GM12873 (cell line): Measurements from ENCODE around the gene WNT9B.

ENCODE experiments used
- TF ChIP-seq, protein P1 (sequence below): IDR thresholded peaks from 2 replicates; pipeline ENCODE4 v1.5.1; 2012; ENCODE audit warnings: low read depth, mild to moderate bottlenecking, moderate library complexity, low read length, control low read depth; ENCODE audit not compliant: insufficient read depth; ENCODE audit errors: missing control alignments

WNT9B gene

DNA sequence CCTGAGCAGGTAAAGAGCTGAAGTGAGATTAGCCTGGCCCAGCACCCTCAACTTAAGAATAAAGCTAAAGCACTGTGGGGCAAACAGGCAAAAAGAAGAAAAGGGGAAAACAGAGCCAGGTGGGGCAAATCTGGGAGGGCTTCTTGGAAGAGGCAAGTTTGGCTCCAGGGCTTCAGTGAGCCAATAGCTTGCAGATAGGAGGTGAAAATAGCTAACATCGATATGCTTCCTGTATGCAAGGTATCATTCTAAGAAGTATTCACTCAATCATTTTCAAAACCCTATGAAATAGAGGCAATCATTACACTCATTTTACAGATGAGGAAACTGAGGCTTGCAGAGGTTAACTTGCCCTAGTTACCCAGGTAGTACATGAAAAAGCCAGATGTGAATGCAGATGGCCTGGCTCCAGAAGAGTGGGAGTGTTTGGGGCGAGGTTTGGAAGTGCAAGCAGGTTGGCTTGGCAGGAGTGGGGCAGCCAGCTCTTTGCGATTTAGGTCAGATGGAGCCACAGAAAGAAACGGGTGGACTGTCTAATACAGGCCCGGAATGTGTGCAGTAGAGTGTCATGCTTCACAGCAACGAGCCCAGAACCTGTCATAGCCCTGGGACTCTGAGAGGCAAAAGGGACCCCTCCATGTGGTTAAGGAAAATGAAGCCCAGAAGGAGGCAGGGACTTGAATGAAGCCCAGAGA, 38.6 kb upstream of the WNT9B start:
- TF ChIP-seq, protein P1, sequence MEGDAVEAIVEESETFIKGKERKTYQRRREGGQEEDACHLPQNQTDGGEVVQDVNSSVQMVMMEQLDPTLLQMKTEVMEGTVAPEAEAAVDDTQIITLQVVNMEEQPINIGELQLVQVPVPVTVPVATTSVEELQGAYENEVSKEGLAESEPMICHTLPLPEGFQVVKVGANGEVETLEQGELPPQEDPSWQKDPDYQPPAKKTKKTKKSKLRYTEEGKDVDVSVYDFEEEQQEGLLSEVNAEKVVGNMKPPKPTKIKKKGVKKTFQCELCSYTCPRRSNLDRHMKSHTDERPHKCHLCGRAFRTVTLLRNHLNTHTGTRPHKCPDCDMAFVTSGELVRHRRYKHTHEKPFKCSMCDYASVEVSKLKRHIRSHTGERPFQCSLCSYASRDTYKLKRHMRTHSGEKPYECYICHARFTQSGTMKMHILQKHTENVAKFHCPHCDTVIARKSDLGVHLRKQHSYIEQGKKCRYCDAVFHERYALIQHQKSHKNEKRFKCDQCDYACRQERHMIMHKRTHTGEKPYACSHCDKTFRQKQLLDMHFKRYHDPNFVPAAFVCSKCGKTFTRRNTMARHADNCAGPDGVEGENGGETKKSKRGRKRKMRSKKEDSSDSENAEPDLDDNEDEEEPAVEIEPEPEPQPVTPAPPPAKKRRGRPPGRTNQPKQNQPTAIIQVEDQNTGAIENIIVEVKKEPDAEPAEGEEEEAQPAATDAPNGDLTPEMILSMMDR, result no peak

DNA sequence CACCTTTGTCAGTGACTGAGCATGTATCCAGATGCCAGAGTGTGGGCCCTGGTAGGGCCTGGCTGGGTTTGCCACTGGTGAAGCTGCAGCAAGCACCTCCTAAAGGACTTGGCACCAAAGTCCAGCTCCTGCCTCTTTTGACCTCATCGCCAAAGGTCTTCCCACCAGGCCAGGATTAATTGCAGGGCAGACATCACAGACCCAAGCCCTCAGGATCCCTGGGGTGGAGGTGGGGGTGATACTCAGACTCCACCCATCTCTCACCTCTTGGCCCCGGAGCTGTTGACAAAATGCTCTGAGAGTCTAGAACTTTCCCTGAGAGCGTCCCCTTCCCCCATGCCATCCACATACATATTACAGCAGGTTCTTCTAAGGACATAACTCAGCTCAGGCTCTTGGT, 37.5 kb upstream of the WNT9B start:
- TF ChIP-seq, protein P1, result no peak

DNA sequence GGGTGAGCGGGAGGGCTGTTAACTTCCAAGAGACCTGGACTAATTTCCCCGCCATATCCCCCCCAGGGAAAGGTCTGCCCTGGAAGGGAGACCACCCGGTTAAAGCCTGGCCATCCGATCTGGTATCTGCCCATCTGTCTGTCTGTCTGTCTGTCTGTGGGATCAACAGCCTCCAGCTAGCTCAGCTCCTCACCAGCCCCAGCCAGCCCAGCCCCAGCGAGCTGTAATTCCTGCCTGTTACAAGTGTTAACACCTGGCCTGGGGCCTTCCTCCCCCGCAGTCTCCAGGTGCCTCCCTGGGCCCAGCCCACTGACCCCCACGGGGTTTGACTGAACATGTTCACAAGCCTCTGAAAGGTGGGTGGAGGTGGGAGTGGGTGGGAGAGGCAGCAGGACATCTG, 36.9 kb upstream of the WNT9B start:
- TF ChIP-seq, protein P1, result no peak

DNA sequence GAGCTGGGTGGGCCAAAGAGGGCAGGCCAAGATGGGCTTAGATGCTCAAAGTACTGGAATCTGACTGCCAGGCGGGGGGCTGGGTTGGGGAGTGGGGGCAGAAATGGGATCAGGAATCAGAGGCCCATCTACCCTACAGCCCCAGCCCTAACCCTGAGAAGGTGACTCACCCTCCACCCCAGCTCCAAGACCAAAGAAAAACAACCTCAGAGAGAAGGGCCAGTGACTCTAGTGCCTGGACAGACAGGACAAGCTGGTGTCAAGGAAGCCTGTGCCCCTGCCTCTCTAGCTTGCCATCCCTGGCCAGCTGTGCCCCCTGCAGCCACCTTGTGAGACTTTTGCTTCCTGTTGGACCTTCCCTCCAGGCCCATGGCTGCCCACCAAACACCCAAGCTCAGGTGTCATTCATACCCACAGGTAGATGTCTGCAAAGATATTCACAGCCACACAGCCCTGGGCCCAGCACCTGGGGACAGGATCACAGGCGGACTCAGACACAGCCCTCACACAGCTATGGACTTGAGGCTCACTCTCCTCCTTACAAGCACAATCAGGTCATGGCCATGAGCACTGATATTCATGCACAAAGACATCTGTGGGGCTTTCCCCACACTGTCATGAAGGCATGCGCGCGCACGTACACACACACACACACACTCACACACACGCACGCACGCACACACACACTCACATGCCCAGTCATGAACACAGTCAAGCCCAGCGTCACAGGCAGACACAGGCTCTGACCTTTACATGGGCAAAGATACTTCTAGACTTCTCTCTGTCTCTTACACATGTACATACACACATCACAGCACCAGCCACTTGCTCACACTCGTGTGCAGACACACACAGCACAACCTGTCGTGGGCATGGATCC, 35.7 kb upstream of the WNT9B start:
- TF ChIP-seq, protein P1, result no peak

DNA sequence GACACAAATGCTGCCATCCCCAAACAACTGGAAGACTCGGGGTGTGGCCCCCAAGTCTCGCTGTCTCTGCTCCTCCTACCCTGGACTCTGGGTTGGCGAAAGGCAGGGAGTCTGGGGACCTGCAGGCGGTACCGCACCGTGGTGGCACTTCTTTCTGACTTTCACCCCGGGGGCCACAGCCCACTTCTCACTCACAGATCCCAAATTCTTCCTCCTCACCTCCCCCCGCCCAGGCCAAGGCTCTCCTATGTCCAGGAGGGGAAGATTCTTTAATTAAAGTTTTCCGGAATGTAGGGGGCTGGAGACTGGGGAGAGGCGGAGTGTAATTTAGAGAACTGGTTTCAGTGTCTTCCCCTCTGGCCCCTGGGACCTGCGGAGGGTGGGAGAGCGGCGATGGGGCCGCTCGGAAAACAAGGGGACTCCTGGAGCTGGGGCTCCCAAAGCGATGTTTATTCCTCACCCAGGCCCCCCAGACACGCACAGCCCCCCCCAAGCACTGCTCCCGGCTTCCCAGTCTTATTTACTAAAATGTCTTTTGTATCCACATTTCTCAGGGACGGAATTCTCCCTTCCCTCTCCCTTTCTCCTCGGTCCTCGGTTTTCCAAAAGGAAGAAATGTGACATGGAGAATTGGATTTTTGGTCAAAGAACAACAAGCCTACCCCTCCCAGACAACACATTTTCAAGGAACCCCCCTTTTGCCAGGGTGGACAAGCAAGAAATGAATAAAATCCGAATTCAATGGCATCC, 34.1 kb upstream of the WNT9B start:
- TF ChIP-seq, protein P1, result no peak

DNA sequence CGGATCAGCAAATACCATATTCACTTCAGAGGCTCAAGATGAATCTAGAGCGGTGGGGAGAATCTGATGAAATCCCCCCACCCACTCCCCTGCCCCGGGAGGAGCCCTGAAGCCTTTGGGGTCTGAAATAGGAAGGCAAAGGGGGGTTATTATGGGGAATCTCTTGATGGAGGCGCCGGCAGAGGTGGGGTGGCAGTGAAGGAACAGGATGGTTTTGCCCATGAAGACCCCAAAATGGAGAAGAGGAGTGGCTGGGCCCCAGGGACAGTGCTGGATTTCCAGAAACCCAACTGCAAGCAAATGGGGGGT, 33.5 kb upstream of the WNT9B start:
- TF ChIP-seq, protein P1, result no peak
